Chondrocyte (in vitro differentiated cells): ENCODE measurements around the gene PLCB2. TPM values are rescaled to one million over a fixed set of nuclear protein-coding genes. Genes with fewer than 3 reads are reported as not detected.

Source experiments
- DNase-seq: peaks from one replicate; pipeline ENCODE4 v3.0.0; 2021; ENCODE audit warnings: mixed read lengths, low spot score
- H3K27ac Mint-ChIP-seq: one replicate; pipeline ENCODE4 v1.8.0; 2021; ENCODE audit warnings: mild to moderate bottlenecking, moderate library complexity, mixed read lengths; ENCODE audit not compliant: unreplicated experiment
- H3K27me3 Mint-ChIP-seq: 2 replicates; pipeline ENCODE4 v1.8.0; 2021; ENCODE audit warnings: low read depth, mixed read lengths
- H3K36me3 Mint-ChIP-seq: 2 replicates; pipeline ENCODE4 v1.8.0; 2021; ENCODE audit warnings: low read depth, mixed read lengths
- H3K4me1 Mint-ChIP-seq: 2 replicates; pipeline ENCODE4 v1.8.0; 2021; ENCODE audit warnings: low read depth, mild to moderate bottlenecking, mixed read lengths
- H3K4me3 Mint-ChIP-seq: one replicate; pipeline ENCODE4 v1.8.0; 2021; ENCODE audit warnings: mild to moderate bottlenecking, moderate library complexity, mixed read lengths; ENCODE audit not compliant: unreplicated experiment
- H3K9me3 Mint-ChIP-seq: 2 replicates; pipeline ENCODE4 v1.8.0; 2021; ENCODE audit warnings: low read depth, mixed read lengths
- CTCF ChIP-seq: fragments of 200-600 bp; sonication (generic); IDR thresholded peaks from 2 replicates; pipeline ENCODE4 v1.5.0; 2021; ENCODE audit warnings: antibody characterized with exemption, mild to moderate bottlenecking, moderate library complexity
- total RNA-seq: library from RNA; stranded (reverse); gene quantifications from 3 replicates; pipeline ENCODE4 v1.2.1, GENCODE V29; 2021

The PLCB2 gene
- total RNA-seq, 1 donor from 2014 or later, result 2.8 TPM

DNA sequence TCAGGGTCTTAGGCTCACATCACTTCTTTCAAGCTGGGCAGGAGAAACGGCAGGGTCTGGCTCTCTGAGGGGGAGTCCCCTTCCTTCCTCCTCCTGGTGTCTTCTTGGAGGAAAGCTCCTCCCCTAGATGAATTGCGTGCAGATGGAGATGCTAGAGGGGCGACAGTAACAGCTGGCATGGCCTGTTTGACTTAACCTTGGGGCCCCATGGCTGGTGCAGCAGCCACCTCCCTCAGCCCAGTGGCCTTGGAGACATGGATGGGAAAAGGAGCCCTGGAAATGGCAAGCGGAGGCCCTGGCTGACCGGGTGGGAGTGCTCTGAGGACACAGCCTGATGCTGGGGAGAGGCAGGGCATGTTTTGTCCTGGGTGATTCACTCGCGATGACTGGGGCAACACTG, 48.7 kb downstream of the PLCB2 start:
- no peaks in the 10 kb centered on the region for H3K36me3 Mint-ChIP-seq
- H3K27ac Mint-ChIP-seq, result no peak overlapping the region
- no peak for TF ChIP-seq CTCF
- H3K4me3 Mint-ChIP-seq, result no peak overlapping the region
- H3K27me3 Mint-ChIP-seq, result peaks cover 2% of the 10 kb centered on the region
- no peak for DNase-seq
- H3K4me1 Mint-ChIP-seq, result peaks cover 10% of the 10 kb centered on the region
- H3K9me3 Mint-ChIP-seq, result no peaks in the 10 kb centered on the region

DNA sequence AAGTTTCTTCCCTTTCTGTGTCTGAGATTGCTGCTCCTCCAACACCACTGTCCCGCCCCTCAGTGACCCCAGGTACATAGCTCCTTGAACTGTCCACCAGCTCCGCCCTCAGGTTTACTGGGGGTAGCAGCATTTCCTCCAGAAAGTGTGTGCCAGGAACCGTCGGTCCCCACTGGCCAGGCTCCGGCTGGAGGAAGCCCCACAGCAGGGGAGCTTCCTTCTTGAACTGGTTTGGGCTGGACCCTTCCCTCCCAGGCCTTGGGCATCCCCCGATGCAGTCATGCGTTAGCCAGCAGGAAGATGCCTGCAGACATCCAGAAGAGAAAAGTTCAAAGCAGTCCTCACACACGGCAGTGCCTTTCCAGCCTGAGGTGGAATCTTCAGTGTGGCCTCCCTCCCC, 49.2 kb downstream of the PLCB2 start:
- H3K4me1 Mint-ChIP-seq, result peaks cover 13% of the 10 kb centered on the region
- DNase-seq, result no peak
- H3K4me3 Mint-ChIP-seq, result no peak overlapping the region
- peaks cover 5% of the 10 kb centered on the region for H3K27me3 Mint-ChIP-seq
- H3K27ac Mint-ChIP-seq, result no peak overlapping the region
- no peak for TF ChIP-seq CTCF
- H3K36me3 Mint-ChIP-seq, result no peaks in the 10 kb centered on the region
- H3K9me3 Mint-ChIP-seq, result no peaks in the 10 kb centered on the region

- Mint-ChIP-seq H3K36me3 (no peaks in the 10 kb centered on the region), H3K27me3 (peaks cover 7% of the 10 kb centered on the region), H3K9me3 (no peaks in the 10 kb centered on the region), H3K27ac (no peak overlapping the region), H3K4me1 (peaks cover 12% of the 10 kb centered on the region), H3K4me3 (no peak overlapping the region)
- no peak for TF ChIP-seq CTCF
- no peak for DNase-seq
Measured at GRCh38 chr15:40257656-40258450, 49.9 kb downstream of the PLCB2 start.

- peaks cover 7% of the 10 kb centered on the region for H3K27me3 Mint-ChIP-seq
- H3K4me1 Mint-ChIP-seq, result peaks cover 11% of the 10 kb centered on the region
- H3K4me3 Mint-ChIP-seq, result no peak overlapping the region
- no peaks in the 10 kb centered on the region for H3K36me3 Mint-ChIP-seq
- H3K9me3 Mint-ChIP-seq, result no peaks in the 10 kb centered on the region
- no peak for TF ChIP-seq CTCF
- H3K27ac Mint-ChIP-seq, result no peak overlapping the region
- no peak for DNase-seq
Measured at GRCh38 chr15:40256638-40257235, 51.0 kb downstream of the PLCB2 start.

DNA sequence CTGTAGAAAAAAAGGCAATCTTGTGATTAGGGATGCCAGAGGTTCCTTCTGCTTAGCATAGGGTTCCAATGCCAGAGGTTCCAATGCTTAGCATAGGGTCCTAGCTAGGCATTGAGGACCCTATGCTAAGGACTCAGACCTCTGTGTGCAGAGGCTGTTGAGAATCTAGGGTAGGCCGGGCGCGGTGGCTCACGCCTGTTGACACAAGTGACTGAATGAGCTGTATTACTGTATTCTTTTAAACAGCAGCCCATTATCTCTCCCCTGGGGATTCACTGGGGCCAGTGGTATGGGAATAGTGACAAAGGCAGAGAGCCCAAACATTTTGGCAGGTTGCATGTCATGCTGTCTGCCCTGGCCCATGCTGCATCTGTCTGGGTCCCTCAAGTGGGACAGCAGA, 52.7 kb downstream of the PLCB2 start:
- no peak for DNase-seq
- Mint-ChIP-seq H3K27ac (no peak overlapping the region), H3K36me3 (no peaks in the 10 kb centered on the region), H3K9me3 (no peaks in the 10 kb centered on the region), H3K27me3 (peaks cover 7% of the 10 kb centered on the region), H3K4me3 (no peak overlapping the region), H3K4me1 (peaks cover 9% of the 10 kb centered on the region)
- no peak for TF ChIP-seq CTCF
